Neural progenitor cell (in vitro differentiated cells): ENCODE results near the gene FARS2.

Experiments
- CTCF ChIP-seq: fragments of 200-600 bp; sonication (generic); IDR thresholded peaks from 2 replicates; pipeline ENCODE4 v1.5.1; 2017; ENCODE audit warnings: antibody characterized with exemption, mild to moderate bottlenecking
- EZH2 ChIP-seq: fragments of 200-600 bp; sonication (generic); IDR thresholded peaks from 2 replicates; pipeline ENCODE4 v1.6.1; 2017; ENCODE audit warnings: antibody characterized with exemption, mild to moderate bottlenecking, moderate library complexity

- TF ChIP-seq CTCF (peak; percentile 49), EZH2 (no peak)
Observed at GRCh38 chr6:5766260-5766659, 504.9 kb downstream of the FARS2 start.
